Activated CD8-positive, alpha-beta T cell treated with anti-CD3 and anti-CD28 coated beads, Interleukin-2, amount 10 ng/mL, durations not matched to agents 7 days and 5 days (primary cell): ENCODE data around the gene RBM6. TPM values are rescaled to one million over a fixed set of nuclear protein-coding genes. Genes with fewer than 3 reads are reported as not detected.
"Not testable (repeated sequence)": the region's sequence is repeated elsewhere in the genome, so short reads cannot be mapped to it uniquely, and the experiment has no call there.

Experiments
- ATAC-seq: fragments of 150-1000 bp; cut with Tn5 transposase; one replicate; pipeline ENCODE4 v1.10.0; 2021; ENCODE audit warnings: moderate library complexity
- CTCF ChIA-PET: fragments of 350-600 bp; sonication (Branson Sonifier 250); formaldehyde crosslinking; loops from one replicate; lab custom pipeline; 2021; ENCODE audit warnings: antibody characterized with exemption; lab: Charles Lee
- POLR2A ChIA-PET: fragments of 350-600 bp; sonication (Branson Sonifier 250); formaldehyde crosslinking; loops from one replicate; lab custom pipeline; 2021; ENCODE audit warnings: antibody characterized with exemption; lab: Charles Lee
- DNase-seq: peaks from one replicate; pipeline ENCODE4 v3.0.0-alpha.2; 2020
- H3K27ac Mint-ChIP-seq: one replicate; pipeline ENCODE4 v1.8.0; 2021; ENCODE audit warnings: mild to moderate bottlenecking, mixed read lengths
- H3K27me3 Mint-ChIP-seq: one replicate; pipeline ENCODE4 v1.8.0; 2021; ENCODE audit warnings: low read depth, mixed read lengths
- H3K36me3 Mint-ChIP-seq: one replicate; pipeline ENCODE4 v1.8.0; 2021; ENCODE audit warnings: low read depth, mixed read lengths
- H3K4me1 Mint-ChIP-seq: one replicate; pipeline ENCODE4 v1.8.0; 2021; ENCODE audit warnings: low read depth, mixed read lengths
- H3K4me3 Mint-ChIP-seq: one replicate; pipeline ENCODE4 v1.8.0; 2021; ENCODE audit warnings: mild to moderate bottlenecking, mixed read lengths
- H3K9me3 Mint-ChIP-seq: one replicate; pipeline ENCODE4 v1.8.0; 2022; ENCODE audit warnings: mixed read lengths; ENCODE audit not compliant: insufficient read depth
- total RNA-seq, 2 experiments: library from RNA; stranded (reverse); gene quantifications; one replicate each; pipeline ENCODE4 v1.2.3, GENCODE V29; 2021

Gene RBM6
- total RNA-seq, 2 experiments from 2014 or later: 104 to 112 TPM

DNA sequence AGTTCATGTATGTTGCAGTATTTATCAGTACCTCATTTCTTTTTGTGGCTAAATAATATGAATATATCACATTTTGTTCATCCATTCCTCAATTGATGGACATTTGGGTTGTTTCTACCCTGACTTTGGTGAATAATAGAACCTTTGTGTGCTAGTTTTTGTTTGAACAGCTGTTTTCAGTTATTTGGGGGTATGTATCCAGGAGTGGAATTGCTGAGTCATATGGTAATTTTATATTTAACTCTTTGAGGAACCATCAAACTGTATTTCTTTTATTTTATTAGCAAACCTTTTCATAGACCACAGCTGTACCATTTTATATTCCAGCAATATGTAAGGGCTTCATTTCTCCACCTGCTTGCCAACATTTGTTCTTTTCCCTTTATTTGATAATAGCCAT lies 110.4 kb downstream of the RBM6 start:
- ATAC-seq: no peak
- peaks cover 34% of the 10 kb centered on the region for H3K36me3 Mint-ChIP-seq
- ChIA-PET POLR2A (no interaction called here), CTCF (interaction anchor here (1.0 to 1.1 kb wide), 2 partner anchors 13 to 39 kb away, joined by 4 to 5 read pairs; partner anchors contain the start of gene RBM5)
- DNase-seq: no peak
- no peaks in the 10 kb centered on the region for H3K9me3 Mint-ChIP-seq
- no peak overlapping the region for H3K4me3 Mint-ChIP-seq
- H3K27ac Mint-ChIP-seq: no peak overlapping the region
- no peaks in the 10 kb centered on the region for H3K27me3 Mint-ChIP-seq
- no peaks in the 10 kb centered on the region for H3K4me1 Mint-ChIP-seq

DNA sequence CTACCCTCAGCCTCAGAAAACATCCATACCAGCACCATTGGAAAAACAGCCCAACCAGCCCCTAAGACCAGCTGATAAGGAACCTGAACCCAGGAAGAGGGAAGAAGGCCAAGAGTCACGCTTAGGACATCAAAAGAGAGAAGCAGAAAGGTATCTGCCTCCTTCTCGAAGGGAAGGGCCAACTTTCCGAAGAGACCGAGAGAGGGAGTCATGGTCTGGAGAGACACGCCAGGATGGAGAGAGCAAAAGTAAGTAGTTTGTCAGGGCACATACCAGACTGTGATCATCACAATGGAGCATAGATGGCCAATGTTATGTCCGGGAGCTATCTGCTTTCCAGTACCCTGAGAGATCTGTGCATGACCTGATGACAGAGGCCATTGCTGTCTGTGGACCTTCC lies 117.8 kb downstream of the RBM6 start:
- H3K9me3 Mint-ChIP-seq: no peaks in the 10 kb centered on the region
- H3K4me1 Mint-ChIP-seq: no peaks in the 10 kb centered on the region
- peaks cover 59% of the 10 kb centered on the region for H3K36me3 Mint-ChIP-seq
- no peak overlapping the region for H3K4me3 Mint-ChIP-seq
- H3K27ac Mint-ChIP-seq: peak overlapping the region; percentile 14
- H3K27me3 Mint-ChIP-seq: no peaks in the 10 kb centered on the region
- ChIA-PET POLR2A (no interaction called here), CTCF (no interaction called here)
- no peak for DNase-seq
- no peak for ATAC-seq

DNA sequence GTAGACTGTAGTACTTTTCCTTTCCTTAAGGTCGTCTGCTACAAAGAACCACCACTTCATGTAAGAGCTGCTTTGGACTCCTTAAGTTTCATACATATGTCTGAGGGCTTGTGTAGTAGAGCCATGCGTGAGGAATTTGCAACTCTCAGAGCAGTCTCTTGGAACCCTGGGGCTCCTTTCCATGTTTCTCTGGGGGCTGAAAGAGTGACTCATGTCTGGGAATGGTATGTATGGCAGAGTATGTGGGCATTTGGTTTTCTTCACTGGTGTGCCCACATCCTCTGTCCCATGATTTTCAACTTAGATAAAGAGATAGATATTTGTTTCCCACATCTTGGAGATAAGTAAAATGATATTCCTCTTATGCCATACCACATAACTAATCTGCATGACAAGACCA lies 128.2 kb downstream of the RBM6 start:
- Mint-ChIP-seq H3K36me3 (peaks cover 59% of the 10 kb centered on the region), H3K4me1 (no peaks in the 10 kb centered on the region), H3K27ac (no peak overlapping the region), H3K9me3 (no peaks in the 10 kb centered on the region), H3K27me3 (no peaks in the 10 kb centered on the region), H3K4me3 (no peak overlapping the region)
- CTCF ChIA-PET: no interaction called here
- POLR2A ChIA-PET: interaction anchor here (0.9 kb wide), 1 partner anchor 12 kb away, joined by 3 read pairs; no protein-coding TSS in a partner anchor
- DNase-seq: no peak
- no peak for ATAC-seq

DNA sequence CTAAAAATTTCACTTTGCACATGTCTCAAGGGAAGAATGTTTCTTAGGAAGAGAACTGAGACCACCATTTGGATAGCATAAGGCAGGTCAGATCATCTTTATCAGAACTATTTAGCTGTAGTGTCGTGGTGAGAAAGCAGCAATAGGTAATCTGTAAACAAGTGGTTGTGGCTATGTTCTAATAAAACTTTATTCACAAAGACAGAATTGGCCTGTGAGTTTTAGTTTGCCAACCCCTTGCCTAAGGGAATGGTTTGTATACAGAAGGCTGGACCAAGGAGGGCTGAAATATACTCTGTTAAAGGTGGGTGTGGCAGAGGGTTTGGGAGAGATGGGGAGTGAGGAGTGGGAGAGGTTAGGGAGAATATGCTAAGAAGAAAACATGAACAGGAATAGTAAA lies 138.1 kb downstream of the RBM6 start:
- peaks cover 15% of the 10 kb centered on the region for H3K4me1 Mint-ChIP-seq
- ChIA-PET CTCF (interaction anchor here (1.0 kb wide), 1 partner anchor 11 kb away, joined by 3 read pairs; the partner anchor contains the start of gene RBM5), POLR2A (no interaction called here)
- peaks cover 24% of the 10 kb centered on the region for H3K36me3 Mint-ChIP-seq
- no peak for DNase-seq
- H3K9me3 Mint-ChIP-seq: no peaks in the 10 kb centered on the region
- H3K27ac Mint-ChIP-seq: peak overlapping the region; percentile 39
- no peaks in the 10 kb centered on the region for H3K27me3 Mint-ChIP-seq
- no peak overlapping the region for H3K4me3 Mint-ChIP-seq
- no peak for ATAC-seq

DNA sequence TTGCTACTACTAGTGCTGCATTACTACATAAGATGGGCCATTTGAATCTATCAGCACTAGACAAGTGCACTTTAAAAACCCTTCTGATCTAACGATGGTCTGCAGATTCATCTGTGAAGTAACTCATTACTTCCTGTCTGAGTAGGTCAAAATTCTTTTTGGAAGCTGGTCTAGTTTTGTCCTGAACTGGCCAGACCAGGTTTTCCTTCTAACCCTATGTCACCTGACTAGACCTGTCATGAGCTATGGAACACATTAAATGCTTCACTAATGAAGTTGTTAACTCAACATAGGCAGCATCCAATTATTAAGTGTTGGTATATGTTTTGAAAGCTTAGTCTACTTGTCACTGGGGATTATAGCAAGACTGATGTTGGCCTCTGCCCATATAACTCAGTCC lies 138.7 kb downstream of the RBM6 start:
- Mint-ChIP-seq H3K4me1 (peaks cover 19% of the 10 kb centered on the region), H3K27me3 (no peaks in the 10 kb centered on the region), H3K36me3 (peaks cover 21% of the 10 kb centered on the region), H3K27ac (peak overlapping the region; percentile 39), H3K4me3 (no peak overlapping the region), H3K9me3 (no peaks in the 10 kb centered on the region)
- CTCF ChIA-PET: interaction anchor here (1.0 kb wide), 1 partner anchor 10 kb away, joined by 3 read pairs; the partner anchor contains the start of gene RBM5
- no peak for ATAC-seq
- DNase-seq: no peak
- POLR2A ChIA-PET: no interaction called here

DNA sequence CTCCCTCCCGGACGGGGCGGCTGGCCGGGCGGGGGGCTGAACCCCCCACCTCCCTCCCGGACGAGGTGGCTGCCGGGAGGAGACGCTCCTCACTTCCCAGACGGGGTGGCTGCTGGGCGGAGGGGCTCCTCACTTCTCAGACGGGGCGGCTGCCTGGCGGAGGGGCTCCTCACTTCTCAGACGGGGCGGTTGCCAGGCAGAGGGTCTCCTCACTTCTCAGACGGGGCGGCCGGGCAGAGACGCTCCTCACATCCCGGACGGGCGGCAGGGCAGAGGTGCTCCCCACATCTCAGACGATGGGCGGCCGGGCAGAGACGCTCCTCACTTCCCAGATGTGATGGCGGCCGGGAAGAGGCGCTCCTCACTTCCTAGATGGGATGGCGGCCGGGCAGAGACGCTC lies 145.0 kb downstream of the RBM6 start:
- peaks cover 23% of the 10 kb centered on the region for H3K4me1 Mint-ChIP-seq
- ATAC-seq, DNase-seq, H3K27me3 Mint-ChIP-seq, CTCF ChIA-PET, H3K27ac Mint-ChIP-seq, POLR2A ChIA-PET, H3K4me3 Mint-ChIP-seq, H3K9me3 Mint-ChIP-seq: not testable (repeated sequence)
- H3K36me3 Mint-ChIP-seq: peaks cover 15% of the 10 kb centered on the region

DNA sequence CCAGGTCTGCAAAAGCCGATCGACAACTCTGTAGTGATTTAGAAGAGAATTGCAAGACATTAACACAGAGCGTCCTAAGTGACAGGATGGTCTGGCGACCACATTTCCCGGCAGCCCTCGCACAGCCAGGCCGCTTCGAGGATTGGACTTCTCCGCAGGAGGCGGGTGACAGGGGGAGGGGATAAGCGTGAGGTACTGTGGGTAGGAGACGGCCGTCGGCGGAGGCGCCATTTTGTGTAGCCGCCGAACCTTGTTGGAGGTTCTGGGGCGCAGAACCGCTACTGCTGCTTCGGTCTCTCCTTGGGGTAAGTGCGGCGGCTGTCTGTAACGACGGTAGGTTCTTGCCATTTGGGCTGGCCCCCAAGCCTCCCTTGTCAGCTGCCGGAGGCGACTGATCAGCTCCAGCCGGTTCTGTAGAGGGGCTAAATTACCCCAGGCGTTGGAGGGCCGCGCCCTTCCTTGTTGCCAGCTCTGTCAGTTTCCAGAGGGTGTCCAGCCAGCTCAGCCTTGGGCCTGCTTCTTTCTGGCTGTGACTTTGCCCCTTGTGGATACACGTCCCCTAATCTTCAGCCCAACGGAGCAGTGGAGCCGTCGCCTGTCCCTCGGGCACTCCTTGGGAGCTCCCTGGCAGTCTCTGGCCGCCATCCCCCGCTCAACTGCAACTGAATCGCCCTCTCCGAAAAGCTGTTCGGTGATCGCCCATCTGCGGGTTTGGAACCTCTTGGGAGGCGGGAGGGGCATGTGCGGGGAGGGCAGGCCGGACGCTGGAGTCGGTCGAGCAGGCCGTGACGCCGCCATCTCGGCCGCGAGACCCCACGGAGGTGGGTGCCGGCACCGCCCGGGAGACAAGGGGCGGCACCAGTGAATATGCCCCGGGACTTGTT lies 149.0 kb downstream of the RBM6 start, which contains the start of gene RBM5:
RBM5 (plus strand) TSS at position 195 of the 884 bp plus-strand sequence. CDS start 1,516 bp downstream, outside the sequence.
- ChIA-PET CTCF (interaction anchor here (0.9 to 1.7 kb wide), 7 partner anchors 11 to 250 kb away, joined by 3 to 5 read pairs (median 4); partner anchors contain the start of gene IFRD2), POLR2A (interaction anchor here (0.6 to 1.1 kb wide), 6 partner anchors 9 to 365 kb away, joined by 3 to 5 read pairs (median 3); partner anchors contain the start of gene GMPPB)
- ATAC-seq (peak; percentile 100), DNase-seq (peak; percentile 97)
- Mint-ChIP-seq H3K27ac (peak within 1 kb of the TSS; percentile 98), H3K27me3 (no peaks in the 10 kb centered on the region), H3K9me3 (no peaks in the 10 kb centered on the region), H3K4me1 (peaks cover 27% of the 10 kb centered on the region), H3K4me3 (peak within 1 kb of the TSS; percentile 94), H3K36me3 (peaks cover 46% of the 10 kb centered on the region)

DNA sequence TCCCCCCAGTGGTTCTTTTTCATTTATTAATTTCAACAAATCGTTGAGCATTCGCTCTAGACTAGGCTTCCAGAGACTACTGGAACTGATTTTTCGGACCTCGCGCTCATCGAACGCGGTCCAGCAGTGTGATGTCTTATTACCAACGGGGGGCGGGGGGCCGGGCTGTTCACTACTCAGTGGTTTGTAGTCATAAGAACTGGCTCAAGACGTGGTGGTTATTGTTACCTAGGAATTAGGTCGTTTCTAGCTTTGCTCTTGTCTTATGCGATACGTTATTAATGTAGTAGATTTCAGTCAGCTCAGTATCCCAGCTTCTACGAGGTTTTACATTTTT lies 149.6 kb downstream of the RBM6 start:
- ATAC-seq (peak; percentile 1), DNase-seq (no peak)
- Mint-ChIP-seq H3K4me3 (peak overlapping the region; percentile 94), H3K27me3 (no peaks in the 10 kb centered on the region), H3K4me1 (peaks cover 27% of the 10 kb centered on the region), H3K27ac (peak overlapping the region; percentile 98), H3K9me3 (no peaks in the 10 kb centered on the region), H3K36me3 (peaks cover 50% of the 10 kb centered on the region)
- CTCF ChIA-PET: interaction anchor here (0.7 to 2.0 kb wide), 7 partner anchors 14 to 287 kb away, joined by 3 to 9 read pairs (median 4); partner anchors contain the start of genes IFRD2 and INKA1
- POLR2A ChIA-PET: interaction anchor here (0.6 to 1.1 kb wide), 6 partner anchors 8 to 366 kb away, joined by 3 to 5 read pairs (median 3); partner anchors contain the start of gene GMPPB

DNA sequence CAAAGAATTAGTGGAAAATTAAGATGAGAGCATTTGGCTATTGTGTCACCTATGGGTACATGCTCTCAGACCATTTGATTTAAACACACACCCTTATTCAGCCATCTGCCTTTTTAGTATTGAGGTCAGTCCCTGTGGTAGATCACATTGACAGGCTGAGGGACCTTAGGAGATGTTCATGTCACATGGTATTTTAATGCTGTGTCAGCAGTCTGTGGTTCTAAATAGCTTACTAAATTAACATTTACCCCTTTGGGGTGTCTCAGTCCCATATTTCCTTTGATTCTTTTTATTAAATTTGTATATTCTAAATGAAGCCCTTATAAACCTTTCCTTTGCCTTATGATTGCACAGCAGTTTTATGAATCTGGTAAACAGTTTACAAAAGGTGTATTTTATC lies 151.0 kb downstream of the RBM6 start:
- CTCF ChIA-PET: interaction anchor here (0.8 to 2.0 kb wide), 2 partner anchors 11 to 288 kb away, joined by 3 to 9 read pairs; partner anchors contain the start of gene INKA1
- no peaks in the 10 kb centered on the region for H3K27me3 Mint-ChIP-seq
- ATAC-seq (no peak), DNase-seq (no peak)
- H3K9me3 Mint-ChIP-seq: no peaks in the 10 kb centered on the region
- peak overlapping the region; percentile 39 for H3K27ac Mint-ChIP-seq
- peaks cover 60% of the 10 kb centered on the region for H3K36me3 Mint-ChIP-seq
- peak overlapping the region; percentile 94 for H3K4me3 Mint-ChIP-seq
- peaks cover 30% of the 10 kb centered on the region for H3K4me1 Mint-ChIP-seq
- POLR2A ChIA-PET: no interaction called here

DNA sequence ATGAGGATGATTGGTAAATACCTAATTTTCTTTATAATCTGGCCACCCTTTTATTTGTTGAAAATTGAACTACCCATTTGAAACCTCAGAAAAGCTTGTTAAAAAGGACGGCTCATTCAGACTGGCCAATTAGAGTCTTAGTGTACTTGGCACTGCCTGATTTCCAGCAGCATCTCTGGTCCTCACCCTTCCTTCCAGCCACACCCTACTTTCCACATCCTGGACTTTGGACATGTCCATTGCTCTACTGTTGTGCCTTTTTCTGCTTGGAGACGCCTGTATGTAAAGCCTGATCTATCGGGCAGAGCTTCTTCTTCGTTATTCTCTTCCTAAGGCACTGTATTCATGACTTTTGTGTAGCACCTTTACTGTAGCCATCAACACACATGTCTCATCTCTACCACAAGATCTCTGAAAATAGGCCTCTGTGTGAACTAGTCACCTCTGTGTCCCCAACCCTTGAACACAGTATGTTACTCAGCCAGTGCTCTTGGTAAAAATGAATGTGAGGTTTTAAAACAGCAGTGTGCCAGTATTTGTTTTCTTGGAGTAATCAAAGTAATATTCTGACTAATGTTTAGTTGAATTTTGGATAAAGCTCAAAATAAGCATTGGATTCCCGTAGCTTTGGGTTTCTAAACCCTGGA lies 155.5 kb downstream of the RBM6 start:
- no peak overlapping the region for H3K4me3 Mint-ChIP-seq
- DNase-seq (no peak), ATAC-seq (no peak)
- no peaks in the 10 kb centered on the region for H3K27me3 Mint-ChIP-seq
- H3K27ac Mint-ChIP-seq: no peak overlapping the region
- ChIA-PET CTCF (interaction anchor here (1.0 kb wide), 1 partner anchor 26 kb away, joined by 3 read pairs; no protein-coding TSS in a partner anchor), POLR2A (interaction anchor here (1.0 to 1.2 kb wide), 4 partner anchors 10 to 25 kb away, joined by 3 to 4 read pairs (median 4); no protein-coding TSS in a partner anchor)
- H3K9me3 Mint-ChIP-seq: no peaks in the 10 kb centered on the region
- peaks cover 19% of the 10 kb centered on the region for H3K4me1 Mint-ChIP-seq
- peaks cover 76% of the 10 kb centered on the region for H3K36me3 Mint-ChIP-seq

DNA sequence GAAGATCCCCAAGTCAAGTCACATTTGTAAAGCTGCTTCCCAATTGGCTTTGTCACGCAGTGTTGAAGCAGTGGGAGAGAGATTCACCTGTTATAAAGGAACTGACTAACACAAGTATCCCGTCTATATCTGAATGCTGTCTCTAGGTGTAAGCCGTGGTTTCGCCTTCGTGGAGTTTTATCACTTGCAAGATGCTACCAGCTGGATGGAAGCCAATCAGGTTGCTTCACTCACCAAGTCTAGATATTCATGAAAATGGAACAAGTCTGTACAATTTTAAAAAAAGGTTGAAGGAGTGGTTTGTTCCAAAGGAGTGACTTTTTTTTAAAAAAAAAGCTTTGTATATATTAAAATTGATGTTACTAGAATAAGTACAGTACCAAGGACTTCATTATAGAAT lies 160.4 kb downstream of the RBM6 start:
- Mint-ChIP-seq H3K27ac (no peak overlapping the region), H3K4me3 (no peak overlapping the region), H3K27me3 (no peaks in the 10 kb centered on the region), H3K9me3 (no peaks in the 10 kb centered on the region), H3K4me1 (peaks cover 13% of the 10 kb centered on the region), H3K36me3 (peaks cover 87% of the 10 kb centered on the region)
- CTCF ChIA-PET: interaction anchor here (1.3 kb wide), 1 partner anchor 126 kb away, joined by 3 read pairs; no protein-coding TSS in a partner anchor
- no peak for DNase-seq
- ATAC-seq: no peak
- POLR2A ChIA-PET: interaction anchor here (0.7 to 1.7 kb wide), 3 partner anchors 12 to 1677 kb away, joined by 3 to 4 read pairs (median 3); no protein-coding TSS in a partner anchor
